ENCODE results near the gene DCTN2.

Gene DCTN2

DNA sequence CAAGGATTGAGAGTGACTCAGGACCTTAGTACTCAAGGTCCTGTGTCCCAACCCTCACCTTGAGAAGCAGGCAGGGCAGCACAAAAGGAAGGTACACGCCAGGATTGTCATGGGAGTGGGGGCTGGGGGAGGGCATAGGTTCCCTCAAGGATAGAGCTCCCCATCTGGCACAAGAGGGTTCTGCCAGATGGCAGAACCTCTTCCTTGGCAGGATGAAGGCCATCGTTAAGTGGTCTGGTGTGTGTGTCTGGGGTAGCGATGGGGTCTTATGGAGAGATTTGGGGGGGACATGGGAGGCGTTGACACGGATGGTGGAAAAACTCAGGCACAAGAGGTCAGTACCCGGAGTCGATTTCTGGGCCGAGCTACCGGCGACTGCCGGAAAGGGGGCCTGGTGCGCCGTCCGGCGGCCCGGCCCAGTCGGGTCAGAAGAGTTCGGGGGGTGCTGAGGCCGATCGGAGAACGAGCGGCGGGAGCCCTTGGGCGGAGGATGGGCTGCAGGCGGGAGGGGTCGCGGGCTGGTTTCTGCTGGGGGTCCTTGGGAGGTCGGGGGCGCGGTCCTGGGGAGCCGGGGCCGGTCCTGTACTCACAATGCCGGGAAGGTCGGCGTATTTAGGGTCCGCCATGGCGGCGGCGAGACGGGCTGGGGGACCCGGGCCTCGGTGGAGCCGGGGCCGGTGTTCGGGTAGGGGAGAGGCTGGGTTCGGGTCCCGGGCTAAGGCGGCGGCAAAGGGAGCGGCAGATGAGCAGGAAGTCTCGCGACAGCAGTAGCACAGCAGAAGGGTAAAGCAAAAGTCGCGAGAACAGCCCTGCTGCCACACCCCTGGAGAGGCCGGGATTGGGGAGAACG is at the start of gene DCTN2:
TSS of gene DCTN2 (minus strand) at position 755 of the 850 bp plus-strand sequence. CDS start at position 626, 129 bp downstream.
- TF ChIP-seq YY1 (IDR thresholded peaks at IDR 0.05; ENCODE audit: low read depth) (no peak), EGR1 (IDR thresholded peaks at IDR 0.05) (no peak), ZBTB7A (IDR thresholded peaks at IDR 0.05; ENCODE audit: low read depth) (peak; percentile 95), TAF1 (IDR thresholded peaks at IDR 0.05; ENCODE audit: low read depth) (peak; percentile 84)
- TF ChIP-seq, protein P1, sequence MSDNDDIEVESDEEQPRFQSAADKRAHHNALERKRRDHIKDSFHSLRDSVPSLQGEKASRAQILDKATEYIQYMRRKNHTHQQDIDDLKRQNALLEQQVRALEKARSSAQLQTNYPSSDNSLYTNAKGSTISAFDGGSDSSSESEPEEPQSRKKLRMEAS (IDR thresholded peaks at IDR 0.05): peak; percentile 24; the same call in 1 of the 2 replicates
- TF ChIP-seq, protein P2, sequence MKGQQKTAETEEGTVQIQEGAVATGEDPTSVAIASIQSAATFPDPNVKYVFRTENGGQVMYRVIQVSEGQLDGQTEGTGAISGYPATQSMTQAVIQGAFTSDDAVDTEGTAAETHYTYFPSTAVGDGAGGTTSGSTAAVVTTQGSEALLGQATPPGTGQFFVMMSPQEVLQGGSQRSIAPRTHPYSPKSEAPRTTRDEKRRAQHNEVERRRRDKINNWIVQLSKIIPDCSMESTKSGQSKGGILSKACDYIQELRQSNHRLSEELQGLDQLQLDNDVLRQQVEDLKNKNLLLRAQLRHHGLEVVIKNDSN (IDR thresholded peaks at IDR 0.05): peak; percentile 6; the same call in 1 of the 2 replicates

DNA sequence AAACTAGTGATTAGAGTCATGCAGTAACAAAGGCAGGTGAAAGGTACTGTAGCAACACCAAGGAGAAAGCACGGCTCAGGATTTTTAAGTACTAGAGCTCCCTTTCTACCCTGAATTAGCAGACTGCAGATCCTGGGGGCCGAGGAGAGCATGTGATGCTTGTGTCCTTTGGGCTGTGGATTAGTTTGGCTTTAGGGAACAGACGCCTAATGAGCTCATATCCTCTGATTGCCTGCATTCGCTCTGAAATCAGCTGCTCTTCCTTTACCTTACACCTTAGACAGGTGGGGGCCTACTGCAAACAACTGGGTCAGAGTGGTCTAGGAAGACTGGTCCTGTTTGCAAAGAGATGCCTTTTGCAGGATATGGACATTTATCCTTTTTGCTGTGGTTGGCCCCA is 46.2 kb upstream of the DCTN2 start:
- TF ChIP-seq TEAD4 (IDR thresholded peaks at IDR 0.05) (no peak), CEBPB (IDR thresholded peaks at IDR 0.05) (no peak), EP300 (IDR thresholded peaks at IDR 0.05; ENCODE audit: borderline replicate concordance) (no peak)

DNA sequence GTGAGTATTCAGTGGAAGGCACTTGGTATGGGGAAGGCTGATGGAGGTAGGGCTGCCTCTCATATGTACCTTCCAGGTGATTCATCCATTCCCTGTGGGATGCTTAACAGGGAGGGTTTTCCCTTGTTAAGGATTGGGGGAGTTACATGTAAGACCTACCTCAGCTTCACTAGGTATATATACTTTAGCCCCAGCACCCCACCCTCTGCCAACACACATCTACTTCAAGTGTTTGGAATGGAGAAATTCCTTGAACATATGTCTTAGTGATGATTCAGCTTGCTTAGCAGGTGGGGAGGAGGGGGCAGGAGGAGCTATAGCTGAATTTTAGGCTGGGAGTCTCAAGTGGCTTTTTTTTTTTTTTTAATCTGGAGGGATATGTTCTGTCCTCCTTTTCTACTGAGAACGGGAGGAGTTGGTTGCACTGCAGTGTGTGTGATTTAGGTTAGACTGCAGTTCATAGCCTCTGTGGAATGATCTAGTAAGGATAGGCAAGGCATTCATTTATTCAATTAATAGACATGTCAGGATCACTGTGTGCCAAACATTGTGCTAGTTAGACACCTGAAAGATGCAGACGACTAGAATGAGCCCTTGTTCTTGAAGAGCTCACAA is 45.7 kb upstream of the DCTN2 start:
- TF ChIP-seq TAF1 (IDR thresholded peaks at IDR 0.05; ENCODE audit: low read depth) (no peak), ZBTB7A (IDR thresholded peaks at IDR 0.05; ENCODE audit: low read depth) (no peak), CREB1 (IDR thresholded peaks at IDR 0.05; ENCODE audit: low read depth) (no peak), CEBPB (IDR thresholded peaks at IDR 0.05) (no peak), RAD21 (IDR thresholded peaks at IDR 0.05; ENCODE audit: low read depth) (no peak), YY1 (IDR thresholded peaks at IDR 0.05; ENCODE audit: low read depth) (no peak), EP300 (IDR thresholded peaks at IDR 0.05; ENCODE audit: borderline replicate concordance) (no peak), TEAD4 (IDR thresholded peaks at IDR 0.05) (no peak), FOXM1 (IDR thresholded peaks at IDR 0.05; ENCODE audit: borderline replicate concordance, low read depth) (no peak), EGR1 (IDR thresholded peaks at IDR 0.05) (no peak), TCF12 (IDR thresholded peaks at IDR 0.05; ENCODE audit: low read depth) (no peak), NFIC (IDR thresholded peaks at IDR 0.05) (no peak)
- TF ChIP-seq, protein P1 (IDR thresholded peaks at IDR 0.05): no peak
- TF ChIP-seq, protein P2 (IDR thresholded peaks at IDR 0.05): no peak
- TF ChIP-seq, protein P3, sequence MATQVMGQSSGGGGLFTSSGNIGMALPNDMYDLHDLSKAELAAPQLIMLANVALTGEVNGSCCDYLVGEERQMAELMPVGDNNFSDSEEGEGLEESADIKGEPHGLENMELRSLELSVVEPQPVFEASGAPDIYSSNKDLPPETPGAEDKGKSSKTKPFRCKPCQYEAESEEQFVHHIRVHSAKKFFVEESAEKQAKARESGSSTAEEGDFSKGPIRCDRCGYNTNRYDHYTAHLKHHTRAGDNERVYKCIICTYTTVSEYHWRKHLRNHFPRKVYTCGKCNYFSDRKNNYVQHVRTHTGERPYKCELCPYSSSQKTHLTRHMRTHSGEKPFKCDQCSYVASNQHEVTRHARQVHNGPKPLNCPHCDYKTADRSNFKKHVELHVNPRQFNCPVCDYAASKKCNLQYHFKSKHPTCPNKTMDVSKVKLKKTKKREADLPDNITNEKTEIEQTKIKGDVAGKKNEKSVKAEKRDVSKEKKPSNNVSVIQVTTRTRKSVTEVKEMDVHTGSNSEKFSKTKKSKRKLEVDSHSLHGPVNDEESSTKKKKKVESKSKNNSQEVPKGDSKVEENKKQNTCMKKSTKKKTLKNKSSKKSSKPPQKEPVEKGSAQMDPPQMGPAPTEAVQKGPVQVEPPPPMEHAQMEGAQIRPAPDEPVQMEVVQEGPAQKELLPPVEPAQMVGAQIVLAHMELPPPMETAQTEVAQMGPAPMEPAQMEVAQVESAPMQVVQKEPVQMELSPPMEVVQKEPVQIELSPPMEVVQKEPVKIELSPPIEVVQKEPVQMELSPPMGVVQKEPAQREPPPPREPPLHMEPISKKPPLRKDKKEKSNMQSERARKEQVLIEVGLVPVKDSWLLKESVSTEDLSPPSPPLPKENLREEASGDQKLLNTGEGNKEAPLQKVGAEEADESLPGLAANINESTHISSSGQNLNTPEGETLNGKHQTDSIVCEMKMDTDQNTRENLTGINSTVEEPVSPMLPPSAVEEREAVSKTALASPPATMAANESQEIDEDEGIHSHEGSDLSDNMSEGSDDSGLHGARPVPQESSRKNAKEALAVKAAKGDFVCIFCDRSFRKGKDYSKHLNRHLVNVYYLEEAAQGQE (IDR thresholded peaks at IDR 0.05; ENCODE audit: low read depth): no peak

DNA sequence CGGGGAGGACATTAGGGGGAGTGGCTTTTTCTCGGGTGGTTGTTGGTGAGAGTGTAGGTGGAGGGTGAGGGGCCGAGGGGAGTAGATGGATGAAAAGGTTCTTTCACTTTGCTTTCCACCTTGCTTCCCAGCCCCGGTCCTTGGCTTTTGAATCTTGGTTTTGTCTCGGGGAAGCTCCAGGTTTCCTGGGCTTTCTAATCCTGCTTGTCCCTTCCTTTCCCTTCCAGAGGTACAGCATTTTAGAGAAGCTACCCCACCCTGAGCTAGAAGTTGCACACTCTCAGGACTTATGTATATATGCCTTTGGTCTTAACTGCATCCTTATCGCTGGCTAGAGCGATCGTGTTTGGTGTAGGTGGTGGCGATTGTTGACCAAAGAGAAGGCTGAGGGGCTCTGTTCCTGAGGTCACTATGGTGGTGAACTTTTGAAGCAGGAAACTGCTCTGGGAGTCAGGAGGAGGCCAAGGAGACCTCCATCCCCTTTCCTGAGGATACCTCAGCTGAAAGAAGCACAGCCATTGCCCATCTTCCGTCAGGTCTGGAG is 44.9 kb upstream of the DCTN2 start:
- TF ChIP-seq TAF1 (IDR thresholded peaks at IDR 0.05; ENCODE audit: low read depth): no peak
- TF ChIP-seq, protein P3 (IDR thresholded peaks at IDR 0.05; ENCODE audit: low read depth): no peak

DNA sequence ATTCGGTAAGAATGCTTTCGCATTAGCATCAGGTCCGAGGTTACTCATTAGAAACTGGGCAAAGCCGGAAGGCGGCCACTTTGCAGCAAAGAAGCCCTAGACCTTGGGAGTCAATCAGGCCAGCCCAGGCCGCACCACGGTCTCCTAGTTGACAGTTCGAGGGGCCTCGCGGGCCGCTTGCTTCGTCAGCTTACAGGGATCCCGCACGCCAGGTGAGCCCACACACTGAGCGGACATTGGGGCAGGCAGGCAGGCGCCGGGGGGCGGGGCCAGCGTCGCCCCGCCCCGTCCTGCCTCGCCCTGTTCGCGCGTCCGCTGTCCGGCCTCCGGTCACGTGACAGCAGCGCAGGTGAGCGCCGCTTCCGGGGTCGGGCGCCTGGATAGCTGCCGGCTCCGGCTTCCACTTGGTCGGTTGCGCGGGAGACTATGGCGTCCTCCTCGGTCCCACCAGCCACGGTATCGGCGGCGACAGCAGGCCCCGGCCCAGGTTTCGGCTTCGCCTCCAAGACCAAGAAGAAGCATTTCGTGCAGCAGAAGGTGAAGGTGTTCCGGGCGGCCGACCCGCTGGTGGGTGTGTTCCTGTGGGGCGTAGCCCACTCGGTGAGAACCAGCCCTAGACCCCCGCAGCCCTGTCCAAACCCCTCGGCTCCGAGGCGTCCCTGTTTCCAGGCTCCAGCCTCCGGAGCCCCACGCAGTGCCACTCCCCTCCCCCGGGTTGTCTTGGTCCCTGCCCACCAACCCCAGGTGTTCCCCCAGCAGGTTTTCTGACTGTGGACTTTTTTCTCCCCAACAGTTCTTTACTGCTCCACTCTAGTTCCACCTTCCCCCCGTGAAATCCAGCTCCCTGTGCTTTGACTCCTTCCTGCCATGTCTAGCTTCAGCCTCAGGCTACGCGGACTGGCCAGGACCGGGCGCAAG is 44.1 kb upstream of the DCTN2 start, which contains the start of gene PIP4K2C:
TSS of gene PIP4K2C (plus strand) at position 329 of the 918 bp plus-strand sequence. CDS start at position 427, 98 bp downstream.
- TF ChIP-seq YY1 (IDR thresholded peaks at IDR 0.05; ENCODE audit: low read depth): peak; percentile 80
- TF ChIP-seq, protein P3 (IDR thresholded peaks at IDR 0.05; ENCODE audit: low read depth): 0 out of 2 replicates have a peak, but pooled peaks have one; percentile 24
- TF ChIP-seq, protein P2 (IDR thresholded peaks at IDR 0.05): peak; percentile 98
- TF ChIP-seq CREB1 (IDR thresholded peaks at IDR 0.05; ENCODE audit: low read depth): 0 out of 2 replicates have a peak, but pooled peaks have one; percentile 7
- TF ChIP-seq TEAD4 (IDR thresholded peaks at IDR 0.05): no peak; the same call in 1 of the 2 replicates
- TF ChIP-seq, protein P1 (IDR thresholded peaks at IDR 0.05): peak; percentile 97
- no peak; the same call in 1 of the 2 replicates for TF ChIP-seq EP300 (IDR thresholded peaks at IDR 0.05; ENCODE audit: borderline replicate concordance)
- no peak; the same call in 1 of the 2 replicates for TF ChIP-seq CEBPB (IDR thresholded peaks at IDR 0.05)
- TF ChIP-seq EGR1 (IDR thresholded peaks at IDR 0.05): no peak
- peak; percentile 72; the same call in 1 of the 2 replicates for TF ChIP-seq ZBTB7A (IDR thresholded peaks at IDR 0.05; ENCODE audit: low read depth)
- TF ChIP-seq TAF1 (IDR thresholded peaks at IDR 0.05; ENCODE audit: low read depth): peak; percentile 86
- TF ChIP-seq TCF12 (IDR thresholded peaks at IDR 0.05; ENCODE audit: low read depth): peak; percentile 45; the same call in 1 of the 2 replicates
- TF ChIP-seq FOXM1 (IDR thresholded peaks at IDR 0.05; ENCODE audit: borderline replicate concordance, low read depth): no peak
- no peak for TF ChIP-seq RAD21 (IDR thresholded peaks at IDR 0.05; ENCODE audit: low read depth)
- TF ChIP-seq NFIC (IDR thresholded peaks at IDR 0.05): no peak
